Small intestine (tissue), 7 donors: ENCODE results near the gene NF1. TPM values are rescaled to one million over a fixed set of nuclear protein-coding genes. Genes with fewer than 3 reads are reported as not detected.

Source experiments
- DNase-seq, 2 donors: peaks; one replicate each; pipeline versions ENCODE4 v3.0.0 to v3.0.0-alpha.2; 2013
- FAIRE-seq: peaks from 2 replicates; lab custom pipeline; 2012; peaks lifted over from hg19 to GRCh38; lab: Jason Lieb, UNC
- H3K27ac ChIP-seq, 3 donors: one replicate each; pipeline ENCODE4 v1.5.1; 2013; ENCODE audit warnings: low read length in 2 of 3, mild to moderate bottlenecking in 2 of 3, control low read depth in 1 of 3, inconsistent platforms in 1 of 3, low read depth in 1 of 3, moderate library complexity in 1 of 3
- H3K27me3 ChIP-seq, 3 donors: one replicate each; pipeline ENCODE4 v1.6.1; 2013; ENCODE audit warnings: low read length in 3 of 3, inconsistent platforms in 1 of 3; ENCODE audit not compliant: control insufficient read depth in 3 of 3, insufficient read depth in 3 of 3
- H3K36me3 ChIP-seq, 3 donors: one replicate each; pipeline ENCODE4 v1.6.1; 2013; ENCODE audit warnings: low read length in 3 of 3, inconsistent platforms in 1 of 3, low read depth in 1 of 3, mild to moderate bottlenecking in 1 of 3, moderate library complexity in 1 of 3; ENCODE audit not compliant: control insufficient read depth in 3 of 3, insufficient read depth in 2 of 3
- H3K4me1 ChIP-seq, 3 donors: one replicate each; pipeline ENCODE4 v1.6.1; 2013; ENCODE audit warnings: low read length in 2 of 3, inconsistent platforms in 1 of 3, low read depth in 1 of 3, mild to moderate bottlenecking in 1 of 3, moderate library complexity in 1 of 3; ENCODE audit not compliant: control insufficient read depth in 3 of 3, insufficient read depth in 2 of 3
- H3K4me3 ChIP-seq, 3 donors: one replicate each; pipeline ENCODE4 v1.5.1; 2013; ENCODE audit warnings: low read length in 3 of 3, control low read depth in 1 of 3, inconsistent platforms in 1 of 3, low read depth in 1 of 3, mild to moderate bottlenecking in 1 of 3, moderate library complexity in 1 of 3
- H3K9me3 ChIP-seq, 2 donors: one replicate each; pipeline ENCODE4 v1.6.1; 2013; ENCODE audit warnings: low read depth in 1 of 2, low read length in 1 of 2; ENCODE audit not compliant: control insufficient read depth in 2 of 2, insufficient read depth in 1 of 2
- WGBS, 3 donors: extraction: QIAGEN DNeasy Blood & Tissue Kit; methylation state at CpG; one replicate each; pipeline ENCODE4 v1.1.7; 2013; 5-methylcytosine and 5-hydroxymethylcytosine counted together
- polyA plus RNA-seq, 4 donors: library from polyadenylated mRNA; stranded (reverse) in 3 of 4; unstranded in 1 of 4; fragments of 200-250 nt in 3 of 4; fragments of 120-200 nt in 1 of 4; gene quantifications; one replicate each; pipeline versions ENCODE4 v1.2.1 to v1.2.3, GENCODE V29; 2013
- donor health status: healthy with polysubstance abuse.
- donor health status: control.
- donor health status: control.
- donor health status: Bipolar disorder and iron deficiency.
- donor health status: healthy.

The NF1 gene
- polyA plus RNA-seq, 4 donors = 7.7 to 27.3 (median 9.5) TPM

- no peaks in the 10 kb centered on the region for H3K36me3 ChIP-seq
- peak in 1 of 2 donors; percentile 33 for DNase-seq
- FAIRE-seq = no peak
- H3K4me3 ChIP-seq = no peak overlapping the region
- no peaks in the 10 kb centered on the region for H3K9me3 ChIP-seq
- 49 to 58% (median 57%) methylated on average over 18 of the region's 18 CpGs for WGBS, 3 donors
- H3K27me3 ChIP-seq = peaks cover 4 to 58% (median 16%) of the 10 kb centered on the region in 3 donors
- peaks cover 0 to 4% (median 3%) of the 10 kb centered on the region in 3 donors for H3K4me1 ChIP-seq
- H3K27ac ChIP-seq = no peak overlapping the region
Measured at GRCh38 chr17:31388770-31389656, 294.2 kb downstream of the NF1 start.

- no peak for FAIRE-seq
Measured at GRCh38 chr17:31389657-31390381, 295.0 kb downstream of the NF1 start.

GRCh38 chr17:31390426-31390747 is 295.6 kb downstream of the NF1 start:
- 67 to 74% (median 73%) methylated on average over 8 of the region's 8 CpGs for WGBS, 3 donors
- FAIRE-seq (no peak), DNase-seq (no peak)
- Histone ChIP-seq H3K4me1 (peaks cover 0 to 4% (median 3%) of the 10 kb centered on the region in 3 donors), H3K4me3 (no peak overlapping the region), H3K9me3 (no peaks in the 10 kb centered on the region), H3K27me3 (peaks cover 4 to 65% (median 16%) of the 10 kb centered on the region in 3 donors), H3K36me3 (no peaks in the 10 kb centered on the region), H3K27ac (no peak overlapping the region)

More at GRCh38 chr17:31389657-31390381, 295.0 kb downstream of the NF1 start:
- no peak for DNase-seq
- Histone ChIP-seq H3K36me3 (no peaks in the 10 kb centered on the region), H3K9me3 (no peaks in the 10 kb centered on the region), H3K27ac (no peak overlapping the region), H3K4me3 (no peak overlapping the region), H3K27me3 (peaks cover 4 to 63% (median 16%) of the 10 kb centered on the region in 3 donors), H3K4me1 (peaks cover 0 to 4% (median 3%) of the 10 kb centered on the region in 3 donors)
- WGBS, 3 donors = 64 to 72% (median 64%) methylated on average over 22 of the region's 22 CpGs

- H3K27ac ChIP-seq = no peak overlapping the region
- FAIRE-seq = no peak
- H3K4me3 ChIP-seq = peak overlapping the region in 2 of 3 donors; percentile 12 to 51
- no peak for DNase-seq
- peaks cover 0 to 4% (median 3%) of the 10 kb centered on the region in 3 donors for H3K4me1 ChIP-seq
- H3K27me3 ChIP-seq = peaks cover 4 to 66% (median 16%) of the 10 kb centered on the region in 3 donors
- no peaks in the 10 kb centered on the region for H3K9me3 ChIP-seq
- WGBS, 3 donors = 11 to 14% (median 13%) methylated on average over 39 to 56 of the region's 56 CpGs
- no peaks in the 10 kb centered on the region for H3K36me3 ChIP-seq
Measured at GRCh38 chr17:31390748-31391495, 296.1 kb downstream of the NF1 start.

GRCh38 chr17:31391496-31391949 is 296.7 kb downstream of the NF1 start, which contains the start of gene RAB11FIP4:
TSS of gene RAB11FIP4 (plus strand) at chr17:31391675. CDS start at chr17:31391853, 178 bp downstream.
- H3K4me3 ChIP-seq = peak within 1 kb of the TSS in 2 of 3 donors; percentile 27 to 51
- WGBS, 3 donors = 0 to 1% methylated on average over 2 to 68 of the region's 69 CpGs; no CpG with 5 or more reads in 1 of the 3 donors
- no peak within 1 kb of the TSS for H3K27ac ChIP-seq
- no peak for DNase-seq
- FAIRE-seq = no peak
- H3K36me3 ChIP-seq = no peaks in the 10 kb centered on the region
- H3K9me3 ChIP-seq = no peaks in the 10 kb centered on the region
- peaks cover 0 to 4% (median 3%) of the 10 kb centered on the region in 3 donors for H3K4me1 ChIP-seq
- H3K27me3 ChIP-seq = peaks cover 4 to 69% (median 16%) of the 10 kb centered on the region in 3 donors

- Histone ChIP-seq H3K9me3 (no peaks in the 10 kb centered on the region), H3K4me1 (peaks cover 0 to 4% (median 3%) of the 10 kb centered on the region in 3 donors), H3K27me3 (peaks cover 4 to 74% (median 16%) of the 10 kb centered on the region in 3 donors), H3K36me3 (no peaks in the 10 kb centered on the region), H3K4me3 (peak overlapping the region in 2 of 3 donors; percentile 27 to 51), H3K27ac (no peak overlapping the region)
- FAIRE-seq = no peak
- no peak for DNase-seq
- WGBS, 3 donors = 20 to 40% (median 31%) methylated on average over 23 to 52 of the region's 52 CpGs
Measured at GRCh38 chr17:31392002-31392855, 297.5 kb downstream of the NF1 start.

- Histone ChIP-seq H3K4me3 (no peak overlapping the region), H3K27me3 (peaks cover 4 to 68% (median 16%) of the 10 kb centered on the region in 3 donors), H3K4me1 (peaks cover 0 to 4% (median 3%) of the 10 kb centered on the region in 3 donors), H3K36me3 (no peaks in the 10 kb centered on the region), H3K9me3 (no peaks in the 10 kb centered on the region), H3K27ac (no peak overlapping the region)
- no peak for FAIRE-seq
- DNase-seq = no peak
- 67 to 78% (median 72%) methylated on average over 17 of the region's 17 CpGs for WGBS, 3 donors
Measured at GRCh38 chr17:31392856-31393748, 298.3 kb downstream of the NF1 start.
